Prostate gland (tissue), 2 donors: ENCODE data around the gene NR2E1.

Source experiments
- POLR2A ChIP-seq: fragments of 450-650 bp; IDR thresholded peaks from one replicate; pipeline ENCODE4 v1.6.1; 2016; ENCODE audit warnings: antibody characterized with exemption, mild to moderate bottlenecking
- POLR2AphosphoS5 ChIP-seq: sonication (generic); formaldehyde crosslinking; IDR thresholded peaks from one replicate; pipeline ENCODE4 v1.6.1; 2017; ENCODE audit warnings: antibody characterized with exemption
- TF ChIP-seq, protein P1 (sequence below), 4 experiments: fragments of 200-600 bp in 2 of 4; fragments of 450-650 bp in 2 of 4; sonication (generic) in 2 of 4; IDR thresholded peaks; 1 replicate in 3 of 4; 2 replicates in 1 of 4; pipeline ENCODE4 v1.5.1; 2016 to 2019; ENCODE audit warnings: antibody characterized with exemption in 4 of 4, mild to moderate bottlenecking in 2 of 4, moderate library complexity in 2 of 4

GRCh38 chr6:108187519-108187918 is 21.7 kb downstream of the NR2E1 start:
- TF ChIP-seq POLR2A (no peak), POLR2AphosphoS5 (no peak)
- TF ChIP-seq, protein P1, sequence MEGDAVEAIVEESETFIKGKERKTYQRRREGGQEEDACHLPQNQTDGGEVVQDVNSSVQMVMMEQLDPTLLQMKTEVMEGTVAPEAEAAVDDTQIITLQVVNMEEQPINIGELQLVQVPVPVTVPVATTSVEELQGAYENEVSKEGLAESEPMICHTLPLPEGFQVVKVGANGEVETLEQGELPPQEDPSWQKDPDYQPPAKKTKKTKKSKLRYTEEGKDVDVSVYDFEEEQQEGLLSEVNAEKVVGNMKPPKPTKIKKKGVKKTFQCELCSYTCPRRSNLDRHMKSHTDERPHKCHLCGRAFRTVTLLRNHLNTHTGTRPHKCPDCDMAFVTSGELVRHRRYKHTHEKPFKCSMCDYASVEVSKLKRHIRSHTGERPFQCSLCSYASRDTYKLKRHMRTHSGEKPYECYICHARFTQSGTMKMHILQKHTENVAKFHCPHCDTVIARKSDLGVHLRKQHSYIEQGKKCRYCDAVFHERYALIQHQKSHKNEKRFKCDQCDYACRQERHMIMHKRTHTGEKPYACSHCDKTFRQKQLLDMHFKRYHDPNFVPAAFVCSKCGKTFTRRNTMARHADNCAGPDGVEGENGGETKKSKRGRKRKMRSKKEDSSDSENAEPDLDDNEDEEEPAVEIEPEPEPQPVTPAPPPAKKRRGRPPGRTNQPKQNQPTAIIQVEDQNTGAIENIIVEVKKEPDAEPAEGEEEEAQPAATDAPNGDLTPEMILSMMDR (IDR thresholded peaks at IDR 0.05): no peak
